Mucosa of descending colon (tissue), 3 donors: ENCODE data around the gene TRIM41. TPM values are rescaled to one million over a fixed set of nuclear protein-coding genes. Genes with fewer than 3 reads are reported as not detected.

Experiments
- ATAC-seq: fragments of 200-7000 bp; cut with Tn5 transposase; one replicate; pipeline ENCODE4 v1.9.1; 2020; ENCODE audit warnings: mild to moderate bottlenecking, moderate library complexity
- DNase-seq, 3 donors: peaks; one replicate each; pipeline ENCODE4 v3.0.0-alpha.2; 2020
- H3K36me3 ChIP-seq: fragments of 200-600 bp; one replicate; pipeline ENCODE4 v1.8.0; 2021; ENCODE audit warnings: low read depth, mild to moderate bottlenecking
- H3K4me1 ChIP-seq: fragments of 200-600 bp; one replicate; pipeline ENCODE4 v1.8.0; 2021; ENCODE audit warnings: low read depth, mild to moderate bottlenecking
- H3K4me3 ChIP-seq: fragments of 200-600 bp; one replicate; pipeline ENCODE4 v1.8.0; 2021; ENCODE audit warnings: mild to moderate bottlenecking
- H3K9me3 ChIP-seq: fragments of 200-600 bp; one replicate; pipeline ENCODE4 v1.8.0; 2021; ENCODE audit warnings: mild to moderate bottlenecking
- intact Hi-C, 2 donors: fragments of 100-400 bp; cut with DNase I in 1 of 2; cut with micrococcal nuclease in 1 of 2; formaldehyde crosslinking; loops; one replicate each; pipeline versions ENCODE4 v1.11.0 to v1.11.1; 2022; cut with DNase I, micrococcal nuclease
- total RNA-seq, 3 donors: library from RNA; stranded (reverse); fragmentation: NEBNext Ultra II Directional in 2 of 3; extraction: Animal tissue kit (Norgen Biotek cat#: 25700) in 2 of 3; gene quantifications; one replicate each; pipeline versions ENCODE4 v1.2.1 to v1.2.4, GENCODE V29; 2021 to 2023
- TF ChIP-seq, protein P1 (sequence below): fragments of 200-600 bp; IDR thresholded peaks from one replicate; pipeline ENCODE4 v1.8.0; 2022; ENCODE audit warnings: antibody characterized with exemption, mild to moderate bottlenecking
- donor health status: DM: no; HTN: no; CAD: no; lungs with moderate emphysema.
- donor health status: DM: no; HTN: no; CAD: no.
- donor health status: DM: no; HTN: yes; CAD: no.

TRIM41 gene
- total RNA-seq, 3 donors from 2014 or later: 25.6 to 34.0 (median 27.6) TPM

DNA sequence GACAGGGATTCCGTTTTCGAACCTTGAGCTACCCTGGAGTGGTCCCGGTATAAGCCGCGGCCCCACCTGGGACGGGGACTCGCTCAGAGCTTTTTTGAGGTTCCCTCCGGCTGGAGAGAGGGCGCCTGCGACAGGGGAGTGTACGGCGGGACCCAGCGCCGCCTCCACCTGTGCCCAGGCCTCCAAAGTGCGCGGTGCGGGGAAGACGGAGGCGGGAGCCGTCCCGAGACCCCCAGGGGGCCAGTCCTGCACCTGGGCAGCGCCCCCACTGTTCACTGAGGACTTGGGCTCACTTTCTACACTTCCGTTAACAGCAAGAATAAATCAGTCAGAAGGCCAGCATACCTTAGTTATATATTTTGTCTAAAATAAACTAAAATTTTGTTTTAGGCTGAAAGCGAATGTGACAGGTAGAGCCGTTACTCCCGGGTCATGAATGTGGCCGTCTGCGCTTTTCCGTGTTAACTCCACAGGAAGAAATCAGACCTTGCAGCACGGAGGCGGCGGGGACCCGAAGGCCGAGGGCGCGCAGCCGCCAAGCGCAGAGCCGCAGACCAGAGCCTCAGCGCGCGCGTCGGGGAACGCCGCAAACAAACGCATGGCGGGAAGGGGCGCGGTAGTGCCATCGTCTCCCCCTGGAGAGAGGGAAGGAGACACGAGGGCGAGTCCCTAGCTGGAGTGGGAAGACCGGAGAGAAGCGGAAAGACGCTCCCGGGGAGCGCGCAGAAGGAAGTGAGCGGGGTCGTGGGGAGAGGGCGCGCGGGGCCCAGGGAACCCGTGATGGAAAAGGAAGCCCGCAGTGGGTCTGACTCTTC lies 32.2 kb upstream of the TRIM41 start:
- TF ChIP-seq, protein P1, sequence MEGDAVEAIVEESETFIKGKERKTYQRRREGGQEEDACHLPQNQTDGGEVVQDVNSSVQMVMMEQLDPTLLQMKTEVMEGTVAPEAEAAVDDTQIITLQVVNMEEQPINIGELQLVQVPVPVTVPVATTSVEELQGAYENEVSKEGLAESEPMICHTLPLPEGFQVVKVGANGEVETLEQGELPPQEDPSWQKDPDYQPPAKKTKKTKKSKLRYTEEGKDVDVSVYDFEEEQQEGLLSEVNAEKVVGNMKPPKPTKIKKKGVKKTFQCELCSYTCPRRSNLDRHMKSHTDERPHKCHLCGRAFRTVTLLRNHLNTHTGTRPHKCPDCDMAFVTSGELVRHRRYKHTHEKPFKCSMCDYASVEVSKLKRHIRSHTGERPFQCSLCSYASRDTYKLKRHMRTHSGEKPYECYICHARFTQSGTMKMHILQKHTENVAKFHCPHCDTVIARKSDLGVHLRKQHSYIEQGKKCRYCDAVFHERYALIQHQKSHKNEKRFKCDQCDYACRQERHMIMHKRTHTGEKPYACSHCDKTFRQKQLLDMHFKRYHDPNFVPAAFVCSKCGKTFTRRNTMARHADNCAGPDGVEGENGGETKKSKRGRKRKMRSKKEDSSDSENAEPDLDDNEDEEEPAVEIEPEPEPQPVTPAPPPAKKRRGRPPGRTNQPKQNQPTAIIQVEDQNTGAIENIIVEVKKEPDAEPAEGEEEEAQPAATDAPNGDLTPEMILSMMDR: no peak
- H3K4me3 ChIP-seq: peak overlapping the region; percentile 40
- H3K9me3 ChIP-seq: no peaks in the 10 kb centered on the region
- no peaks in the 10 kb centered on the region for H3K36me3 ChIP-seq
- intact Hi-C loops: no loop called here
- H3K4me1 ChIP-seq: no peaks in the 10 kb centered on the region
- DNase-seq: peak; percentile 62 to 76 (median 76)
- ATAC-seq: peak; percentile 13

DNA sequence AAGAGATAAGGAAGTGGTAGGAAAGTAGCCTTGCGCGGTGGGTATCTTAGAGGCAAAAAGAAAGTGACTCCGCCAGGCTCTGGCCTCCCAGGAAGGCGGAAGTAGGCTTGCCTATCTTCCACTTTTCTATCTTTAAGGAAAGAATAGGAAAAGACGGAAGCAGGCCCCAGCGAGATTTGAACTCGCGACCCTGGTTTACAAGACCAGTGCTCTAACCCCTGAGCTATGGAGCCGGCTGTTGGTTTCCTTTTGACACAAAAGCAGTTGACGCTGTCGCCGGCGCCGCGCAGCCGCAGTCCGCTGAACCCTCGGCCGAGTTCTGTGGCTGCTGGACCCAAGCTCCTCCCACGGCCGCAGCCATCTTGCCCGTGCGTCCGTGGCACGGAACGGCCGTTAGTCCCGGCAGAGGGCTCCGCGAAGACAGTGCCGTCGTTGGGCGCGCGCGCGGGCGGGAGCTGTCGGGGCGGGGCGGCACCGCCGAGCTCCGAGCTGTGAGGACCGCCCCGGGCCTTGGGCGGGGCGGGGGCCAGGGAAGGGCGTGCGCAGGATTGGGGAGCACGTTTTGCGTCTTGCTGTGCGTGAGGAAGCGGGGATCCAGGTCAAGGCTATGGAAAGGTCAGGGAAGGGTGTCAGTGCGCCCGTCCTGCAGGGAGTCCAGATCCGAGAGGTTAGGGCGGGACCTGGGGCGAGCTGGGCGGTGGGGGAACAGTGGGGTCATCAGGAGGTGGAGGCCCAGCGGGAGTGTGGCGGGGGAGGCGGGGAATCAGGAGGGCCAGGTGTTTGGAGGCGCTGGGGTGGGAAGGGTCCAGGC lies 31.4 kb upstream of the TRIM41 start:
- peak; percentile 95 to 98 (median 96) for DNase-seq
- no peaks in the 10 kb centered on the region for H3K36me3 ChIP-seq
- peak; percentile 83 for ATAC-seq
- H3K9me3 ChIP-seq: no peaks in the 10 kb centered on the region
- intact Hi-C loops: no loop called here
- peak overlapping the region; percentile 40 for H3K4me3 ChIP-seq
- TF ChIP-seq, protein P1: no peak
- H3K4me1 ChIP-seq: no peaks in the 10 kb centered on the region

DNA sequence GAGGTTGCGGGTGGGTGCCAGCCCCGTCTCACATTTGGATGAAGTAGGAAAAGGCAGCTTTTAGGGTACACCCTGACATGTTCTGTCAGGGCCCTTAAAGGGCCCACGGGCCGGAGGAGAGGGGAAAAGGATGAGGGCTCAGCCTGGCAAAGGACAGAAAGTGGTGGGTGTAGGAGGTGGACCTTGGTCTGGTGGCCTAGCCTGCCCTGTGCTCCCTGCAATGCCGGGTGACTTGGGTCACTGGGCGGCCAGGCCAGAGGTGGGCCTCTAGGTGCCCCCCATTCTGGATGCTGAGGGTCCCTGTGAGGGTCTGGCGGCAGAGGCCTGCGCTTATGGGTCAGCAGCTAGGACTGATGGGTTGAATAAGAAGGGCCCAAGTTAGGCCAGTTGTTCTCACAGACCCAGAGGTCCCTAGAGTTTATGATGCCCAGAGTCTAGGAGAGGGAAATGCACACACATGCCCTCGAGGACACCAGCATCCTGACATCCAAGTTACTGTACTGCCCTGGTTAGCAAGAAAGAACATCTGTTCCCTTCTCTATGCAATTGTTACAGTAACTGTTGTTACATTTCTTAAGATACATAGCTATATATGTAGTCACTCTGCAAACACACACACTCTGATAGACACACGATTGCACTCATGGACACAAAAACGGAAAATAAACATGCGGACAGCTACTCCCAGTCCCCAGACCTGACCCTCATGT lies 30.6 kb upstream of the TRIM41 start:
- ATAC-seq (no peak), DNase-seq (peak in 1 of 3 donors; percentile 58)
- H3K36me3 ChIP-seq: no peaks in the 10 kb centered on the region
- no peaks in the 10 kb centered on the region for H3K9me3 ChIP-seq
- H3K4me1 ChIP-seq: no peaks in the 10 kb centered on the region
- H3K4me3 ChIP-seq: peak overlapping the region; percentile 40
- TF ChIP-seq, protein P1: no peak
- intact Hi-C loops: no loop called here

DNA sequence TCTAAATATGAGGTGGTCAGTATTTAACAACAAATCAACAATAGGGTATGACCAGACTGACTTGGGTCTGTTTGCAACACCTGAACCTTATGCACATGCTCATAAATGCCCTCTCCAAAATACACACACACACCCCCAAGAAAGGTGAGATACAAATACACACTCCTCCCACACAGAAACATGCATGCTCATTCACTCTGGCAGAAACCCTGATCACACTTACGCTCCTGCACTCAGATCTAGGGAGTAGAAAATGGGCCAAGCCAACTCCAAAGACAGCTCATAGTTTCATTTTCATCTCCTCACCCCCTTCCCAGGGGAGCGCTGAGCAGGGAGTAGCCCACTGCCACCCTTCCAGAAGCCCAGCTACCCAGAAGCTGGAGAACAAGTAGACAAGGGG lies 29.4 kb upstream of the TRIM41 start:
- no peaks in the 10 kb centered on the region for H3K36me3 ChIP-seq
- no peak for ATAC-seq

More for the DNA sequence above, 29.4 kb upstream of the TRIM41 start:
- intact Hi-C loops: no loop called here
- H3K9me3 ChIP-seq: no peaks in the 10 kb centered on the region
- TF ChIP-seq, protein P1: no peak
- DNase-seq: no peak
- H3K4me3 ChIP-seq: no peak overlapping the region
- H3K4me1 ChIP-seq: no peaks in the 10 kb centered on the region
